Measurements from ENCODE around the gene OR4D1.

GRCh38 chr17:58181796-58182195, 33.6 kb downstream of the OR4D1 start:
- TF ChIP-seq CTCF (IDR thresholded peaks at IDR 0.05; ENCODE audit: insufficient read depth, low read depth, low read length) (no peak), EZH2 (IDR thresholded peaks at IDR 0.05; ENCODE audit: insufficient read depth, low read length) (no peak)
